Measurements from ENCODE around the gene AP5B1.

- no peak for TF ChIP-seq ZBTB8A (tag by site-specific recombination; IDR thresholded peaks at IDR 0.05)
- TF ChIP-seq ZNF133 (tag by site-specific recombination; IDR thresholded peaks at IDR 0.05): no peak
- TF ChIP-seq CTCF (tag by site-specific recombination; IDR thresholded peaks at IDR 0.05): no peak
- TF ChIP-seq BCL11A (tag by site-specific recombination; IDR thresholded peaks at IDR 0.05; ENCODE audit: low read depth): no peak
- no peak for TF ChIP-seq ZNF555 (tag by site-specific recombination; conservative IDR thresholded peaks at IDR 0.05)
- TF ChIP-seq ZNF18 (tag by site-specific recombination; IDR thresholded peaks at IDR 0.05): no peak
- TF ChIP-seq ZBTB21 (tag by site-specific recombination; IDR thresholded peaks at IDR 0.05): no peak
- no peak for TF ChIP-seq REPIN1 (tag by site-specific recombination; IDR thresholded peaks at IDR 0.05; ENCODE audit: low read depth)
- TF ChIP-seq SETDB1 (IDR thresholded peaks at IDR 0.05; ENCODE audit: insufficient read length, low read length): no peak
- no peak for TF ChIP-seq KLF7 (tag by site-specific recombination; IDR thresholded peaks at IDR 0.05; ENCODE audit: borderline replicate concordance)
- TF ChIP-seq ATF2 (tag by site-specific recombination; IDR thresholded peaks at IDR 0.05; ENCODE audit: low read depth): no peak
These were observed 36.6 kb downstream of the AP5B1 start for GRCh38 chr11:65744026-65744698.

Data from HEK293 (cell line).